Colonic mucosa (tissue), 4 donors: Measurements from ENCODE around the gene TRA2A. TPM values are rescaled to one million over a fixed set of nuclear protein-coding genes. Genes with fewer than 3 reads are reported as not detected.

ENCODE experiments used
- DNase-seq: peaks from one replicate; pipeline ENCODE4 v3.0.0-alpha.2; 2020
- H3K27ac ChIP-seq: fragments of 200-600 bp; one replicate; pipeline ENCODE4 v1.8.0; 2021
- H3K27me3 ChIP-seq: fragments of 200-600 bp; one replicate; pipeline ENCODE4 v1.8.0; 2021
- H3K36me3 ChIP-seq: fragments of 200-600 bp; one replicate; pipeline ENCODE4 v1.8.0; 2021
- H3K4me1 ChIP-seq: fragments of 200-600 bp; one replicate; pipeline ENCODE4 v1.8.0; 2021; ENCODE audit warnings: mild to moderate bottlenecking
- H3K4me3 ChIP-seq: fragments of 200-600 bp; one replicate; pipeline ENCODE4 v1.8.0; 2021
- H3K9ac ChIP-seq, 2 donors: one replicate each; pipeline ENCODE4 v1.7.0; 2013; ENCODE audit warnings: control low read depth in 2 of 2, low read depth in 2 of 2, low read length in 2 of 2
- H3K9me3 ChIP-seq: fragments of 200-600 bp; one replicate; pipeline ENCODE4 v1.8.0; 2021
- CTCF ChIP-seq: fragments of 200-600 bp; IDR thresholded peaks from one replicate; pipeline ENCODE4 v1.8.0; 2022; ENCODE audit warnings: antibody characterized with exemption, mild to moderate bottlenecking
- intact Hi-C: fragments of 100-400 bp; cut with DNase I; formaldehyde crosslinking; loops from one replicate; pipeline ENCODE4 v1.14.1; 2022
- total RNA-seq, 2 donors: library from RNA; stranded (reverse); fragmentation: NEBNext Ultra II Directional in 1 of 2; extraction: Animal tissue kit (Norgen Biotek cat#: 25700) in 1 of 2; gene quantifications; one replicate each; pipeline ENCODE4 v1.2.1, GENCODE V29; 2021
- donor health status: healthy.
- donor health status: DM: no; HTN: no; CAD: no.
- donor health status: DM: no; HTN: no; CAD: no.

Gene TRA2A
- total RNA-seq, 2 donors from 2014 or later = 73.2 to 83.3 TPM

GRCh38 chr7:23474094-23474828, 57.5 kb downstream of the TRA2A start:
- Histone ChIP-seq H3K27ac (no peak overlapping the region), H3K4me1 (peaks cover 9% of the 10 kb centered on the region), H3K9me3 (no peaks in the 10 kb centered on the region), H3K27me3 (peaks cover 92% of the 10 kb centered on the region), H3K4me3 (peak overlapping the region; percentile 34), H3K9ac (no peak overlapping the region), H3K36me3 (no peaks in the 10 kb centered on the region)
- intact Hi-C loops = no loop called here
- DNase-seq = peak; percentile 91
- TF ChIP-seq CTCF = no peak

- peaks cover 95% of the 10 kb centered on the region for H3K27me3 ChIP-seq
- peak overlapping the region; percentile 34 for H3K4me3 ChIP-seq
- no peak for DNase-seq
- H3K9ac ChIP-seq = no peak overlapping the region
- no peaks in the 10 kb centered on the region for H3K36me3 ChIP-seq
- no peaks in the 10 kb centered on the region for H3K9me3 ChIP-seq
- TF ChIP-seq CTCF = no peak
- H3K27ac ChIP-seq = no peak overlapping the region
- H3K4me1 ChIP-seq = peaks cover 14% of the 10 kb centered on the region
- intact Hi-C loops = no loop called here
Observed at GRCh38 chr7:23473844-23474093, 58.0 kb downstream of the TRA2A start.

GRCh38 chr7:23472956-23473843, 58.6 kb downstream of the TRA2A start:
- no peaks in the 10 kb centered on the region for H3K9me3 ChIP-seq
- TF ChIP-seq CTCF = no peak
- intact Hi-C loops = no loop called here
- H3K9ac ChIP-seq = peak overlapping the region in 1 of 2 donors; percentile 19
- peak overlapping the region; percentile 34 for H3K4me3 ChIP-seq
- no peaks in the 10 kb centered on the region for H3K36me3 ChIP-seq
- H3K27me3 ChIP-seq = peaks cover 96% of the 10 kb centered on the region
- no peak overlapping the region for H3K27ac ChIP-seq
- H3K4me1 ChIP-seq = peaks cover 20% of the 10 kb centered on the region
- DNase-seq = peak; percentile 28

GRCh38 chr7:23472556-23472955, 59.2 kb downstream of the TRA2A start:
- Histone ChIP-seq H3K27me3 (peaks cover 97% of the 10 kb centered on the region), H3K27ac (no peak overlapping the region)
- intact Hi-C loops = no loop called here

GRCh38 chr7:23472046-23472445, 59.7 kb downstream of the TRA2A start:
- DNase-seq = no peak
- Histone ChIP-seq H3K4me3 (no peak overlapping the region), H3K27me3 (peaks cover 97% of the 10 kb centered on the region), H3K27ac (no peak overlapping the region), H3K4me1 (peaks cover 22% of the 10 kb centered on the region), H3K9me3 (no peaks in the 10 kb centered on the region), H3K9ac (no peak overlapping the region), H3K36me3 (no peaks in the 10 kb centered on the region)
- intact Hi-C loops = no loop called here
- no peak for TF ChIP-seq CTCF

More at GRCh38 chr7:23472556-23472955, 59.2 kb downstream of the TRA2A start:
- Histone ChIP-seq H3K9ac (no peak overlapping the region), H3K36me3 (no peaks in the 10 kb centered on the region), H3K4me3 (no peak overlapping the region), H3K9me3 (no peaks in the 10 kb centered on the region), H3K4me1 (peaks cover 22% of the 10 kb centered on the region)
- DNase-seq = no peak
- no peak for TF ChIP-seq CTCF
